Neural progenitor cell (in vitro differentiated cells): ENCODE results near the gene FAM110C.

ENCODE experiments used
- EZH2 ChIP-seq: fragments of 200-600 bp; sonication (generic); IDR thresholded peaks from 2 replicates; pipeline ENCODE4 v1.6.1; 2017; ENCODE audit warnings: antibody characterized with exemption, mild to moderate bottlenecking, moderate library complexity
- EZH2phosphoT487 ChIP-seq: fragments of 200-600 bp; sonication (generic); IDR thresholded peaks from 2 replicates; pipeline ENCODE4 v1.6.1; 2017; ENCODE audit warnings: antibody characterized with exemption
- TF ChIP-seq, protein P1 (sequence below): fragments of 200-600 bp; sonication (generic); IDR thresholded peaks from 2 replicates; pipeline ENCODE4 v1.5.1; 2017; ENCODE audit warnings: antibody characterized with exemption, mild to moderate bottlenecking

DNA sequence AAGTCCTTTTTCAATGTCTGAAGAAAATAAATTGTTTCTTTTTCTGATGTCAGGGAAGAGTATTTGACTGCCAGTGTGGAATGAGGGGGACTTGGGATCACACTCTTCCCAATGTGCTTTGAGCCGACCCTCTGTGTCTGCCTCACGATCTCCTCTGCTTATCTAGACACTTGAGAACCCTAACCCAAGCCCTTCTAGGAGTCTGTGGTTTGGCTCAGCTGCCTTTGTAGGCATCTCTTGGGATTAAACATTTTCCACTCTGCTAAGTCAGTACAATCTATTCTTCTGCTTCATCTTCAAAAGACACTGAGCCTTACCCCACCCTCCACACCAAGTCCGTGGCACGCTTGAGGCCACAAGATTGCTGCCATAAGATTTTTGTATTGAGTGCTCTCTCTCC, 19.4 kb downstream of the FAM110C start:
- TF ChIP-seq, protein P1, sequence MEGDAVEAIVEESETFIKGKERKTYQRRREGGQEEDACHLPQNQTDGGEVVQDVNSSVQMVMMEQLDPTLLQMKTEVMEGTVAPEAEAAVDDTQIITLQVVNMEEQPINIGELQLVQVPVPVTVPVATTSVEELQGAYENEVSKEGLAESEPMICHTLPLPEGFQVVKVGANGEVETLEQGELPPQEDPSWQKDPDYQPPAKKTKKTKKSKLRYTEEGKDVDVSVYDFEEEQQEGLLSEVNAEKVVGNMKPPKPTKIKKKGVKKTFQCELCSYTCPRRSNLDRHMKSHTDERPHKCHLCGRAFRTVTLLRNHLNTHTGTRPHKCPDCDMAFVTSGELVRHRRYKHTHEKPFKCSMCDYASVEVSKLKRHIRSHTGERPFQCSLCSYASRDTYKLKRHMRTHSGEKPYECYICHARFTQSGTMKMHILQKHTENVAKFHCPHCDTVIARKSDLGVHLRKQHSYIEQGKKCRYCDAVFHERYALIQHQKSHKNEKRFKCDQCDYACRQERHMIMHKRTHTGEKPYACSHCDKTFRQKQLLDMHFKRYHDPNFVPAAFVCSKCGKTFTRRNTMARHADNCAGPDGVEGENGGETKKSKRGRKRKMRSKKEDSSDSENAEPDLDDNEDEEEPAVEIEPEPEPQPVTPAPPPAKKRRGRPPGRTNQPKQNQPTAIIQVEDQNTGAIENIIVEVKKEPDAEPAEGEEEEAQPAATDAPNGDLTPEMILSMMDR, result no peak
- TF ChIP-seq EZH2 (no peak), EZH2phosphoT487 (no peak)
